ACHN (cell line): ENCODE data around the gene HOXC9.
A peak's percentile ranks its signal among the peaks of the same experiment; 100 is the strongest.

Experiments used
- DNase-seq: peaks from one replicate; pipeline ENCODE4 v3.0.0-alpha.2; 2015
- in situ Hi-C: cut with HindIII; loops from 2 replicates; pipeline ENCODE4 v1.10.0; 2017; ENCODE audit warnings: low sequenced_read_pairs, low pct_ligation_motif_present, low pct_unique_long_range_greater_than_20kb

Gene HOXC9

GRCh38 chr12:53974084-53975063 lies 25.6 kb upstream of the HOXC9 start, which contains the start of gene HOTAIR:
HOTAIR (minus strand) TSS chr12:53974954.
- in situ Hi-C loops, result no loop called here
- DNase-seq, result peak; percentile 76

- in situ Hi-C loops, result no loop called here
- DNase-seq, result peak; percentile 18
Measured at GRCh38 chr12:53975064-53975471, 24.9 kb upstream of the HOXC9 start.

GRCh38 chr12:53975479-53976152 lies 24.3 kb upstream of the HOXC9 start:
- in situ Hi-C loops, result no loop called here
- DNase-seq, result no peak

GRCh38 chr12:53976172-53976822 lies 23.7 kb upstream of the HOXC9 start:
- no peak for DNase-seq
- in situ Hi-C loops, result no loop called here

GRCh38 chr12:53976823-53977595 lies 23.0 kb upstream of the HOXC9 start:
- DNase-seq, result no peak
- in situ Hi-C loops, result no loop called here

- DNase-seq, result no peak
- in situ Hi-C loops, result no loop called here
Measured at GRCh38 chr12:53977596-53978445, 22.1 kb upstream of the HOXC9 start.

- DNase-seq, result no peak
Measured at GRCh38 chr12:53978477-53979356, 21.2 kb upstream of the HOXC9 start.

GRCh38 chr12:53980104-53980801 lies 19.7 kb upstream of the HOXC9 start:
- no peak for DNase-seq
- in situ Hi-C loops, result no loop called here

More at GRCh38 chr12:53978477-53979356, 21.2 kb upstream of the HOXC9 start:
- in situ Hi-C loops, result no loop called here

- in situ Hi-C loops, result no loop called here
Measured at GRCh38 chr12:53980802-53981496, 19.0 kb upstream of the HOXC9 start.

GRCh38 chr12:53981634-53982565 lies 18.1 kb upstream of the HOXC9 start:
- in situ Hi-C loops, result no loop called here
- no peak for DNase-seq

More at GRCh38 chr12:53980802-53981496, 19.0 kb upstream of the HOXC9 start:
- no peak for DNase-seq

- in situ Hi-C loops, result no loop called here
- no peak for DNase-seq
Measured at GRCh38 chr12:53982648-53983567, 17.1 kb upstream of the HOXC9 start.

- DNase-seq, result no peak
- in situ Hi-C loops, result no loop called here
Measured at GRCh38 chr12:53983568-53983949, 16.4 kb upstream of the HOXC9 start.

GRCh38 chr12:53983950-53984572 lies 15.9 kb upstream of the HOXC9 start:
- in situ Hi-C loops, result no loop called here

More at GRCh38 chr12:53983950-53984572, 15.9 kb upstream of the HOXC9 start:
- DNase-seq, result no peak
